Sciatic nerve (tissue), 2 donors: ENCODE data around the gene DPP9. TPM values are rescaled to one million over a fixed set of nuclear protein-coding genes. Genes with fewer than 3 reads are reported as not detected.
A peak's percentile ranks its signal among the peaks of the same experiment; 100 is the strongest.

Source experiments
- ATAC-seq: fragments of 200-7000 bp; cut with Tn5 transposase; one replicate; pipeline ENCODE4 v1.9.1; 2020; ENCODE audit warnings: mild to moderate bottlenecking, moderate library complexity
- DNase-seq: peaks from one replicate; pipeline ENCODE4 v3.0.0-alpha.2; 2020; ENCODE audit warnings: low spot score
- intact Hi-C: fragments of 100-400 bp; cut with DNase I; formaldehyde crosslinking; loops from one replicate; pipeline ENCODE4 v1.14.2; 2022
- microRNA-seq: library from miRNA; unstranded; fragments of <30 nt; microRNA quantifications from one replicate; pipeline ENCODE4 v1.2.0, GENCODE V29; 2020
- total RNA-seq: library from RNA; stranded (reverse); fragmentation: NEBNext Ultra II Directional; extraction: Animal tissue kit (Norgen Biotek cat#: 25700); gene quantifications from one replicate; pipeline ENCODE4 v1.2.1, GENCODE V29; 2021
- donor health status: DM: no; HTN: no; CAD: no.
- donor health status: DM: no; HTN: no; CAD: no.

The DPP9 gene
- total RNA-seq, 1 donor from 2014 or later: 47.7 TPM

DNA sequence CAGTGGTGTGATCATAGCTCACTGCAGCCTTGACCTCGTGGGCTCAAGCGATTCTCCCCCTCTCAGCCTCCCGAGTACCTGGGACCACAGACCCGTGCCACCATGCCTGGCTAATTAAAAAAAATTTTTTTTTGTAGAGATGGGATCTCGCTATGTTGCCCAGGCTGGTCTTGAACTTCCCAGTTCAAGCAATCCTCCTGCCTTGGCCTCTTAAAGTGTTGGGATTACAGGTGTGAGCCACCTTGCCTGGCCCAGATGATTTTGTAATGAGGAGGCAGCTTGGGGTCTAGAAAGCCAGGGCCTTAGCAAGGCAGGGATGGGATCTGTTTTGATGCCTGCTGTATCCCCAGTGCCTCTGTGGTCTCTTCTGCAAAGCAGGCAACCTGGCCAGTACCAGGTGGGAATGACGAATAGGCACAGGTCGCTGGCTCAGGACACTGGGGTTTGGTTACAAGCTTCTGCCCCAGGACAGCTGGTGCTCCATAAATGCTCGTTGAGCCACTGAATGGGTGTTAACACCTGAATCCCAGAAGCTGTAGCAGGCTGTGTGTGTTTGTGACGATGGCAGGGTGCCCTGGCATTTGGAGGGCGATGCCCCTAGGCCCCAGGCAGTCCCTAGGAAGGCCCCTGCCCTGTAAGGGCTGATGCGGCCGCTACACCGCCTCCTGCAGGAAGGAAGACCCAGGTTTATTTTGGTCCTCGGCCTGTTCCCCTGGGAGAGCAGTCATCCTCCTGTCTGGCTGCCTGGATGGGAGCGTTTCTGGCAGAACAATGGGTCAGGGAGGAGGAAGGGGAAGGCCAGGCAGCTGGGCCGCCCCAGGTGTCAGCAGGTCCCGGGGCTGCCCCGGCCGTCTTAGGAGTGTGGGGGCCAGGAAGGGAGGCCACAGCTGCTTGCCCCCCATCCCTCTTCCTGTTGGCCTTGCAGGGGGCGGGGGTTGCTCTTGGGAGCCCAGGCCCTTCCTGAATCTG, 75.7 kb downstream of the DPP9 start:
- DNase-seq (peak; percentile 77), ATAC-seq (peak; percentile 90)
- intact Hi-C loops: no loop called here

- intact Hi-C loops: no loop called here
- DNase-seq: no peak
- ATAC-seq: no peak
Measured at GRCh38 chr19:4645718-4646117, 77.9 kb downstream of the DPP9 start.

DNA sequence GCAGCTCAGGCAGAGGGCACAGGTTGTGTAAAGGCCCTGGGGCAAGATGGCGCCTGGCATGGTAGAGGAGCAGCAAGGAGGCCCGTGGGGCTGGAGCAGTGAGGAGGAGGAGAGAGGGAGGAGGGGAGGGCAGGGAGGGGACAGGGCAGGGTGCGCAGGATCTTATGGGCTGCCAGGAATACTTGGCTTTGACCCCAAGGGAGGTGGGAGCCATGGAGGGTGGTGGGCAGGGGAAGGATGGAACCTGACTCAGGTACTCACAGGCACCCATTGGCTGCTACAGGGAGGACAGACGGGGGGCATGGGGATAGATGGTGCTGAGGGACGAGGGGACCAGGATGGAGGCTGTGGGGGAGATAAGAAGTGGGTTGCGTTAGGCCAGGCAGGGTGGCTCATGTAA, 81.0 kb downstream of the DPP9 start:
- DNase-seq: no peak
- intact Hi-C loops: no loop called here
- ATAC-seq: no peak

DNA sequence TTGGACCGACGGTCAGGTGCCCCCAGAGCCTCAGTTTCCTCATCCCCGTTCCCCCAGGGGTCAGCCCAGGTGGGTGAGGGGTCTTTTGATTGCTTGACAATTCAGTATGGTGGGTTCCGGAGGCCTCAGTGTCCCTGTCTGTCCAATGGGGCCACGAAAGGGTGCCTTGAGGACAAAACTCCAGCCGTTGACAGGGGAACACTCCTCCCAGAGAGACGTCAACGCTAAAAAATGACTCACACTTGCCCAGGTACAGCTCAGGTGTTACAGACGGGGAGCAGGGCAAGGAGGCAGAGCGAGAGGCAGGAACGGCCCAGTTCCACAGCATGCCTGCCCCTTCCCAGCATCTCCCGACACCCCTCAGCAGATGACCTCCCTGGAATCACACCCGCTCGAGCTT, 82.5 kb downstream of the DPP9 start:
- no peak for ATAC-seq
- intact Hi-C loops: no loop called here
- DNase-seq: no peak

- no peak for ATAC-seq
- intact Hi-C loops: no loop called here
- no peak for DNase-seq
Measured at GRCh38 chr19:4640247-4641000, 83.2 kb downstream of the DPP9 start.

DNA sequence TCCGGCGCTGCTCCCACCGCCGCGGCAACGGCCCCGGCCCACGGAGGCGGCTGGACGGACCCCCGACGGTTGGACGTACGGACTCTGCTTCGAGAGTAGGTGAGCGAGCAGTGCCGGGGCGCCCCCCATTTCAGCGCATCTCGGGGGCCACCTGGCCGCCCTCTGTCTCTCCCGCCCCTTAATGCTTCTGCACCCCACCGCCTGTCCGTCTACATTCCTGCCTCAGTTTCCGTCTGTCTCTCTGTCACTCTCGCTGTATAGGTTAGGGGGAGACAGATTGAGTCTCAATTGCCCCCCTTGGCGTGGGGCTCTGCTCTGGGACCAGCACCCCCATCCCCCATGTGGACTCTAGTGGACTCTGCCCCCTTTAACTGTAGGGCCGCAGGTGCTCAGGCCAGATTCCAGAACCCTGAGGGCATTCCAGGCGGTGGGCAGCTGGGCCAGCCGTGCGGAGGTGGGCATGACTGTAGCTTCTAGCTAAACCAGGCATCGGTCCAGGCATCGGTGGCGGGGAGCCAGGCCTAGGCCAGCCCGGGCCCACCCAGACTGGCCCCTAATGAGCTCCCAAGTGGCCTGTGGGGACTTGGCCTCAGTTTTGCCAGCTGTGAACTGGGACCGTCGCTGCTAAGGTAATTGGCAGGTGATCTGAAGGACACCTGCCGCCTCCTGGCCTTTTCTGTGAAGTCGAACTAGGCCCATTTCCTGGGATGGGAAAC, 84.0 kb downstream of the DPP9 start:
- peak; percentile 80 for DNase-seq
- peak; percentile 0 for ATAC-seq
- intact Hi-C loops: loop anchor here (10.0 kb wide), 1 partner anchor 85 kb away; the partner anchor contains the start of gene SEMA6B

DNA sequence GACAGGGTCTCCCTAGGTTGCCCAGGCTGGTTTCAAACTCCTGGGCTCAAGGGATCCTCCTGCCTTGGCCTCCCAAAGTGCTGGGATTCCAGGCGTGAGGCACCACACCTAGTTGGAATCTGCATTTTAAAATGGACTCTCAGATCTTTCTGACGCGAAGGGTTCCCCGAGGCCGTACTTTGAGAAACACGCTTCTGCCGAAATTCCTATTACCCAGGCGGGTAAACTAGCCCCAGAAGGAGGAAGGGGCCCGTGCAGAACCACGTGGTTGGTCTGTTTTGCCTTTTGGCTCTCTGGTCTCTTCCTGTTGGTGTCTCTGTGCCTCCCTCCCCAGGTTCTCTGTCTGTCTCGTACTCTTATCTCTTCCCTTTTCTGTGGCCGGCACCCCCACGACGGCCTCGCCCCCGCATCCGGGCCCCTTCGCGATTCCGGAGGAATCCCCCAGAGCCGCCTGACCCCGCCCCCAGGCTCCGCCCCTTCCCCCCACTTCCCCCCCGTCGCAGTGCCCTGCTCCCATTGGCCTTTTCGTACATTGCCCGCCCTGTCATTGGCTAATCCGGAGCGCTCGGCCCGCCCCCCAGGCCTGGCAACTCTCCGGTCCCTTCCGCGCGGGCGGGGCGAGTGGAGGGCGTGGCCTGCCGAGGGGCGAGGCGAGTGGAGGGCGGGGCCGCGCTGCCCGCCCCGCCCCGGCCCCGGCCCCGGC, 84.7 kb downstream of the DPP9 start, which contains the start of gene TNFAIP8L1:
Gene TNFAIP8L1, plus strand, starts transcription at position 689 of the 703 bp plus-strand sequence. CDS start 12,354 bp downstream, outside the sequence.
- ATAC-seq: peak; percentile 97
- intact Hi-C loops: loop anchor here (10.0 kb wide), 1 partner anchor 84 kb away; the partner anchor contains the start of gene SEMA6B
- peak; percentile 98 for DNase-seq

DNA sequence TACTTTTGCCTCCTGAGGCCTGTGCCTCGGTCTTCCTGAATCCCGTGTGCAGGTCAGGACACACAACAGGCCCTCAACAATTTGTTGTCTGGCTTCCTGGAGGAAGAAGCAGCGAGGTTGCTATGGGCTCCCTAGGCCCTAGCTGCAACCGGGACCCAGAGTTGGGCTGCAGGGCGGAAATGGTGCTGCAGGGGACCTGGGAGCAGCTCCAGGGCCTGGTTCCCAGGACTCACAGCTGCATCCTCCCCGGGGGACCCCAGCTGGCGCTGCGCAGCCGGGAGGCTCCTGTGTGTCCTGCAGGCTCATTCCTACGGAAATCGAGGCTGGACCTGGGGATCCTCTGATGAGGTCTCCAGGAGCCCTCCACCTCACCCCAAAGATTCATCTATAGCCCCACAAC, 85.3 kb downstream of the DPP9 start:
- intact Hi-C loops: loop anchor here (10.0 kb wide), 1 partner anchor 84 kb away; the partner anchor contains the start of gene SEMA6B
- ATAC-seq (peak; percentile 5), DNase-seq (no peak)

- intact Hi-C loops: loop anchor here (10.0 kb wide), 1 partner anchor 82 kb away; the partner anchor contains the start of gene SEMA6B
- no peak for ATAC-seq
- no peak for DNase-seq
Measured at GRCh38 chr19:4636761-4637160, 86.9 kb downstream of the DPP9 start.

GRCh38 chr19:4636151-4636717, 87.4 kb downstream of the DPP9 start:
- intact Hi-C loops: loop anchor here (10.0 kb wide), 1 partner anchor 81 kb away; the partner anchor contains the start of gene SEMA6B
- ATAC-seq (peak; percentile 23), DNase-seq (peak; percentile 84)

DNA sequence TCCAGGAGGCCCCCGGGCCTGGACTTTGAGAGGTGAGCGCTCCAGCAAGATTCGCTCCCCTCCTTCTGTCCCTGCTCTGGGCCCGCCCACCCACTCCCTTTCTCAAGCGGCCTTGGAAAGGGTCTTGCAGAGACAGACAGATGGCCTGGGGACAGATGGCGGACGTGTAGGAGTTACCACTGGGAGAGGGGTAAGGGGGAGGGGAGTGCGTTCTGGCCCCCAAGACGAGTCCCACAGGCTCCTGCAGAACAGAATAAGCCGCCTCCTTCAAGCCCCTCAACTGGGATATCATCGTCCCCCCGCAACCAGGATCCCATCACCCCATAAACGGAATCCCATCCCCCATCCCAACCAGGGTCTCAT, 87.9 kb downstream of the DPP9 start:
- intact Hi-C loops: loop anchor here (10.0 kb wide), 1 partner anchor 81 kb away; the partner anchor contains the start of gene SEMA6B
- DNase-seq (peak; percentile 58), ATAC-seq (no peak)

DNA sequence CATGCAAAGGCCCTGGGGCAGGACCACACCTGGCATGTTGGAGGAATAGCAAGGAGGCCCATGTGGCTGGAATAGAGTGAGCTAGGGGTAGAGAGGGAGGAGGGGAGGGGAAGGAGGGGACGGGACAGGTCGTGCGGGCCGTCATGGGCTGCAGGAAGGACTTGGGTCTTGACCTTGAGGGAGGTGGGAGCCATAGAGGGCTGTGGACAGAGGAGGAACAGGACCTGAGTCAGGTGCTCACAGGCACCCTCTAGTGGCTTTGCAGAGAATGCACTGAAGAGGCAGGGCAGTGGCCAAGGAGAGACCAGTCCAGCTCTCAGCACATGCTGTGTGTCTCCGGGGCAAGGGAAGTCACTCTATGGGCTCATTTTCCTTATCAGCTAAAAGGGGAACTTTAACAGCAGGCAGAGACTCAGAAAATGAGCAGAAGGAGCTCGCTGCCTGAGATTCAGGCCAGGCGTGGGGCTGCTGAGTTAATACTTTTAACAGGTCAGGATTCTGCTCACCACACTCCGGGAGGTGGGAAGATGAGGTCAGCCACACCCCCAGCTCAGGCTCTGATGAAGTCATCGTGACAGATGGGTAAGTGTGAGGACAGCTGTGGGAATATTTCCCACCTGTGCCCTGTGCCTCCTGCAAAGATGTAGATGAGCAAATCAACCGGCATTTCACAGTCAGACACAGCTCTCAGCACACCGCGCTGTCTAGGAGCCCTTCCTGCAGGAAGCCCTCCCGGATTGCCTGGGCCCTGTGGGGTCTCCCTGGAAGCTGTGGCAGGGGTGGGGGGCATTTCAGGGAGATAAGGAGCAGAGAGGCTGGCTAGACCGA, 90.3 kb downstream of the DPP9 start:
- ATAC-seq: peak; percentile 64
- intact Hi-C loops: loop anchor here (10.0 kb wide), 1 partner anchor 79 kb away; the partner anchor contains the start of gene SEMA6B

More for the DNA sequence above, 90.3 kb downstream of the DPP9 start:
- DNase-seq: no peak

Small RNAs within 50 kb of the gene (microRNA-seq; reads per million reads assigned to microRNA genes)
- not detected for gene MIR7-3

Other genes starting within 250 kb of the DPP9 start
- 58.1 TPM for gene PLIN4, start 205.4 kb downstream of the DPP9 start, total RNA-seq
- 17.1 TPM for gene PLIN5, start 188.6 kb downstream of the DPP9 start, total RNA-seq
- 2.9 TPM for gene LRG1, start 183.8 kb downstream of the DPP9 start, total RNA-seq
- 28.2 TPM for gene SEMA6B, start 164.2 kb downstream of the DPP9 start, total RNA-seq
- 12.8 TPM for gene TNFAIP8L1, start 84.3 kb downstream of the DPP9 start, total RNA-seq
- gene MYDGF, start 53.5 kb downstream of the DPP9 start, total RNA-seq: 49.1 TPM
- 7.5 TPM for gene FEM1A, start 67.9 kb upstream of the DPP9 start, total RNA-seq
- 10.8 TPM for gene TICAM1, start 107.9 kb upstream of the DPP9 start, total RNA-seq
- 32.1 TPM for gene PLIN3, start 143.8 kb upstream of the DPP9 start, total RNA-seq
- gene ARRDC5, start 179.1 kb upstream of the DPP9 start, total RNA-seq: 1.1 TPM
- 1.2 TPM for gene UHRF1, start 185.7 kb upstream of the DPP9 start, total RNA-seq
- gene KDM4B, start 245.3 kb upstream of the DPP9 start, total RNA-seq: 60.1 TPM